ENCODE data around the gene ZC2HC1C.

DNA sequence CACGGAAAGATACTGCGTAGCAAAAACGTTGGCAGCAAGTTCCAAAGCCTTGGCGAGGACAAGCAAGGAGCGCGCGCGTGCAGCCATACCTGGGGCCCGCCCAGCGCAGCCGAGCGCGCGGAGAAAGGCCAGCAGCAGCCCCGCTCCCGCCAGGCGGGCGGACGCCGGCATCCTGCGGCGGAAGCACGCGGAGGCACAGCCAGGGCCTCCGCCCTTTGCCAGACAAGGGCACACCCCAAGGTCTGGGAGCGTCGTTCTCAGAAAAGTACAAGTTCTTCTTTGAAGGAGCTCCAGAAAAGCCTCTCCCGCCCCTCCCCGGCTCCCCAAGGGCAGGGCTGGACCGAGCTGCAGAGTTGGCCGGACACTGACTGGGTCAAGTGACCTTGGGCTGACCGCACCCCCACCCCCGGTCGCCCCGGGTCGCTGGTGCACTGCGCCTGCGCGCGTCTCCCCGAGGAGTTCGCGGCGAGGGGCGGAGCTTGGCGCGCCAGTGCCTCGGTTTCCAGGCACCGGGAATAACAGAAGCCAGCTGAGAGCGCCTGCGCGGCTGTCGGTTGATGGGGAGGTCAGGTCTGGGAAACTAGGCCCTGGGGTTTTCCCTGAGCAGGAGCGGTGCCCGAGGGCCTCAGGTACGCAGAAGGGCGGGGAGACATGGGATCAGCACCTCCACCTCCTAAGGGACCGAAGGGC, at the start of gene ZC2HC1C:
- TF ChIP-seq, protein P1, sequence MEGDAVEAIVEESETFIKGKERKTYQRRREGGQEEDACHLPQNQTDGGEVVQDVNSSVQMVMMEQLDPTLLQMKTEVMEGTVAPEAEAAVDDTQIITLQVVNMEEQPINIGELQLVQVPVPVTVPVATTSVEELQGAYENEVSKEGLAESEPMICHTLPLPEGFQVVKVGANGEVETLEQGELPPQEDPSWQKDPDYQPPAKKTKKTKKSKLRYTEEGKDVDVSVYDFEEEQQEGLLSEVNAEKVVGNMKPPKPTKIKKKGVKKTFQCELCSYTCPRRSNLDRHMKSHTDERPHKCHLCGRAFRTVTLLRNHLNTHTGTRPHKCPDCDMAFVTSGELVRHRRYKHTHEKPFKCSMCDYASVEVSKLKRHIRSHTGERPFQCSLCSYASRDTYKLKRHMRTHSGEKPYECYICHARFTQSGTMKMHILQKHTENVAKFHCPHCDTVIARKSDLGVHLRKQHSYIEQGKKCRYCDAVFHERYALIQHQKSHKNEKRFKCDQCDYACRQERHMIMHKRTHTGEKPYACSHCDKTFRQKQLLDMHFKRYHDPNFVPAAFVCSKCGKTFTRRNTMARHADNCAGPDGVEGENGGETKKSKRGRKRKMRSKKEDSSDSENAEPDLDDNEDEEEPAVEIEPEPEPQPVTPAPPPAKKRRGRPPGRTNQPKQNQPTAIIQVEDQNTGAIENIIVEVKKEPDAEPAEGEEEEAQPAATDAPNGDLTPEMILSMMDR (IDR thresholded peaks at IDR 0.05; ENCODE audit: borderline replicate concordance, extremely low read depth, low read length, poor library complexity, severe bottlenecking), result no peak
- no peak for TF ChIP-seq EZH2 (IDR thresholded peaks at IDR 0.05; ENCODE audit: borderline replicate concordance, low read depth, low read length, severe bottlenecking)

Data from DND-41 (cell line).